Kidney tubule cell (primary cell): Measurements from ENCODE around the gene VIPR1.

Experiments used
- DNase-seq: peaks from one replicate; pipeline ENCODE4 v3.0.0-alpha.2; 2018; ENCODE audit warnings: low spot score

VIPR1 gene

GRCh38 chr3:42493798-42494151, 8.7 kb upstream of the VIPR1 start:
- no peak for DNase-seq

DNA sequence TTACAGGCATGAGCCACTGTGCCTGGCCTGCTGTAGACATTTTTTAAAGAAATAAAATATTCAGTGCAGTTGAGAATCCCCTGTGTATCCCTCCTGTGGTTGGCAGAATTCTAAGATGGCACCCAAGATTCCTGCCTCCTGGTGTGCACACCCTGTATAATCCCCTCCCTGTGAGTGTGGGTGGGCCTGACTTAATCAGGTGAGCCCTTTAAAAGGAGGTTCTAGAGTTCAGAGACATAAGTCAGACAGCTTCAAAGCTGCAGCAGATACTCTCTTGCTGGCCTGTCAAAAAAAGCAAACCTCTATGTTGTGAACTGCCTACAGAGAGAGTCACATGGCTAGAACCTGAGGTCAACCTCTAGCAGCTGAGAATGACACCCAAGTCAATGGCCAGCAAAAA, 7.0 kb upstream of the VIPR1 start:
- no peak for DNase-seq

GRCh38 chr3:42497009-42497731, 5.3 kb upstream of the VIPR1 start:
- peak; percentile 42 for DNase-seq

GRCh38 chr3:42498034-42498433, 4.4 kb upstream of the VIPR1 start:
- DNase-seq = no peak

- no peak for DNase-seq
Measured at GRCh38 chr3:42498791-42499477, 3.5 kb upstream of the VIPR1 start.

DNA sequence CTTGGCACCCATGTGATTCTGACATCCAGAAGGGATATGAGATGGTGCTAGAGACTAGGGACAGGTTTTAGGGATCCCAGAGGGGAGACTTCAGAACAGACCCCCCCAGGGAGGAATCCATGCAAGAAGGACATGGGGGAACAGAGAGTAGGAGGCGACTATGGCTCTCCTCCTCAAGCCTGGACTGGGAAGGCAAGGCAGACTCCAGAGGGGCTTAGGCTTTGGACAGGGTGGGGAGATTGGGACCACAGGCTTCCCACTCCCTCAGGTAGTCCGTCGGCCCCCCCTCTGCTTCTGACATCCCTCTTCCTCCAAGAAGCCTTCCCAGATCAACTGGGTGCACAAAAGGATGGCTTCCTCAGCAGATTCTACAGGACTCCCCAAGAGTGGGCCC, 3.0 kb upstream of the VIPR1 start:
- DNase-seq = no peak

DNA sequence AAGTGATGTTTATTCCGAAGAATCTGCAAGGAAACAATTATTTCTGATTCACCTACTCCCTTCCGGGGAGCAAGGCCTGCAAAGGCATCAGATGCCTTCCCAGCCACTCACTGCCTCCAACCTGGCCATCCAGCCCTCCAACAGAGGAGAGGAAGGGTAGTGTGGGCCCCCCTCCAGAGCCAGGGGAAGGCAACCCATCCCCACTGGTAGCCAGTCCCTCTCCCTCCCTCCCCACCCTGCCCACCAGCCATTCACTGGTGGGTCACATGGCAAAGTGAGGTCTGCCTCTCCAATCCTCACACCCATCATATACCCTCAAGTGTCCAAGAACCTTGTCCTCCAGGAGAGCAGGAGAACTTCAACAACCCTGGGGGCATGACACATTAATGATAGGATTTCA, 2.4 kb upstream of the VIPR1 start:
- no peak for DNase-seq

DNA sequence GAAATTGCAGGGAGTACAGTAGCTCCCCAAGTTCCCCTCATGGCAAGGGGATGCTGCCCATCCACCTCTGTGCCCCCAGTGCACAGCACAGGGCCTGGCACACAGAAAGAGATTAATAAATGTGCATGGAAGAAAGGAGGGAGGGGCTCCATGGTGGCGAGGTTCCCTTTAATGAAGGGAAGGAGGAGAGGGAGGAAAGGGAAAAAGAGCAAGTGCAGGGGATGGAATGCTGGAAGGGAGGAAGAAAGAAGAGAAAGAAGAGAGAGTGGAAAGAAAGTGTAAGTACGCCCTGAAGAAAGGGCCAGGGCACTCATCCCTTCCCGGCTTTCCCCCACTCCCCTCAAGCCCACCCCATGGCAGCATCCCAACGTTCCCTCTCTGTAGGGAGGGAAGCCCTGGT, 1.5 kb upstream of the VIPR1 start:
- no peak for DNase-seq

DNA sequence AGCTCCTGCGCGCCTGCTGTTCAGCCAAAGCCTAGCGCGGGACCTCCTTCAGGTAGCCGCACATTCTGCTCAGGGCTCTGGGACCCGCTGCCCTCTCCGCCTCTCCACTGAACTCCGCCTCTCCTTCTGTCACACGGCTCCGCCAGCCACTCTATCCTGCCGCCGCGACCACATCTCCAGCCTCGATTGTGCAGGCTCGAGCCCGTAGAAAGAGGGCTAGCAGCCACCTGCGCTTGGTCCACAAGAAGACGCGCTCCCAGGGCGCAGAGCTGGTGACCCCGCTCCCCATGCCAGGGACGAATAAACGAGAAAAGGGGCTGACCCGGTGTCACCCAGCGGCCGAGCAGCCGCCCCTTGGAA, 1.1 kb upstream of the VIPR1 start:
- DNase-seq = no peak

DNA sequence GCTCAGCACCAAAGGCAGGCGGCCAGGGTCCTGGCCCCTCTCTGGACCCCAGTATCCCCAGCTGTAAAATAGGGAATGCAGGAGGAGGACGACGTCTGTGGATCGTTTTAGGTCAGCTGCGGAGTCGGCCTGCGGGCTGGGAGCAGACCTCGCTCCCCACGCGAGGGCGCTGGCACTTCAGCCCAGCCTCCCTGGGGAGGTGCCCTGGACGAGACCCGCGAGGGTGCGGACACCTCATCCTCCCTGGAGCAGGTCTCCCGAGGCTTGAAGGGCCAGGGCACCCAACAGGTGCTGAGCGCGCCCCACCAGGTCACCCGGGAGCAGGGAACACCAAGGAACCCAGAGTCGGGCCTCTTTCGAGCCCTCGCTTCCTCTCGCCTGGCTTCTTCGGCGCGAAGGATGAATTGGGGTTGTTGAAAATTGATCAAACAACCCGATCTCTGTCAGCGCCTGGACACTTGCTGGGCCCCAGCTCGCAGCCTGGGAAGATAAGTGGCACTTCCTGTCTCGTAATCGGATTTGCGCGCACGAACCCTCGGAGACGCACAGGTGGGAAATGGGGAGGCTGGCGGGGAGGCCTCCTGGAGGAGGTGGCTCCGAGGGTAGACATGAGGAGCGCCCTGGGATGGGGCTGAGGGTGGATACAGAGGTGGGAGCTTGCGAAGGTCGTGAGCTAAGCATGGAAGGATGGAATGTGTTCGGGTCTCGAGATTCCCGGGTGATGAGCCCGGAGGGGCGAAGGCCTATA, 588 bp upstream of the VIPR1 start:
- DNase-seq = peak; percentile 54

GRCh38 chr3:42503251-42503924, 945 bp downstream of the VIPR1 start:
- no peak for DNase-seq

- DNase-seq = no peak
Measured at GRCh38 chr3:42503957-42504333, 1.5 kb downstream of the VIPR1 start.

- no peak for DNase-seq
Measured at GRCh38 chr3:42504334-42505127, 2.1 kb downstream of the VIPR1 start.

DNA sequence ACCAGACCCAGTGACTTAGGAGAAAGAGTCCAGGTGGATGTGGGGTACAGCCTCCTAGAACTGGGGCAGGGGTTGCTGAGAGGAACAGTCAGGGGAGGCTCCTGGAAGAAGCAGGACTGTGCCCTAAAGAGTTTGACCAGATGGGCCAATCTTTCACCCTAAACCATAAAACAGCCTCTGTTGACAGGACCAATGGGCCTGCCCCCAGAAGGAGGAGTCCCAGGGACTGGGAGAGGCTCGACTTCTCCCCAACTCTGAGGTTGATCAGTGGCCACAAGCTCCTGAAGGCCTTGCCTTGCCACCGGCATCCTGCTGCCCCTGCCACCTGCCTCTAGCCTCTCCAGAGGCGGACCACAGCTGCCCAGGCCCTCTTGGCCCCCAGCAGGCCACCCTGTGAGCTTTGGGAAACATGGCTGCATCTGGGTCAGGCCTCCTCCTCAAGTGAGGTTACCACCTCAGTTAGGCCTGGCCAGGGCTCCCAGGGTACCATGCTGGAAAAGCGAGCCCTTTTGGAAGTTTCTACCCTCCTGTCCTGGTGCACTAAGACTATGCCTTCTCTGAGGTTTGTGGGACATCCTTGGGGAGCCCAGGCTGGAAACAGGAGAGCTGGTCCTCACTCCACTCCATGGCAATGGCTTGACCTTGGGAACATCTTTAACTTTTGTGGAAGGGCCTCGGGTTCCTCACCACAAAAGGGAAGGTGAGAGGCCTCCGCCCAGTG, 2.8 kb downstream of the VIPR1 start:
- no peak for DNase-seq

DNA sequence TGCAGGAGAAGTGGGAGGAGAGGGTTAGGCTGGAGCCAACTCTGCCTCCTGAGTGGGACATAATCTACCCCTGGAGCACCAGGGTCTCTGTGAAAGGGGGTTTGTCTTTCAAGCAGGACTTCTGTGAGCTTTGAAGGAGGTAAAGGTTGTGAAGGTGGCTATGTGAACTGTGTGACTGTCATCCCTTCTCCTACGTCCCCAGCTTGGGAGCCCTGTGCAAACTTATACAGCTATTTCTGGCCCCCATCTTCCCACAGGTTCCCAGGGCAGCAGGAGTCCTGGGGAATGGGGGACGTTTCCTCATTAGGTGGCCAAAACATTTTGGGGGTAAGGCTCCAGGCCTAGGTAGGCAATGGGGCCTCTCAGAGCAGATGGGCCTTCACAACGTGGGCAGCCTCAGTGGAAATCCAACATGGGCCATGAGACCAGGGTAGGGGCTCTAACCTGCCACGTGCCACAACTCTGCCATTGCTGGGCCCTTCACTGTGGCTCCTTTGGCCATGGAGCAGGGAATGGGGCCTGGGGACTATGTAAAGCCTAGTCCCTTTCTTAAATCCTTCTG, 3.5 kb downstream of the VIPR1 start:
- DNase-seq = no peak

- peak; percentile 10 for DNase-seq
Measured at GRCh38 chr3:42507252-42507651, 4.8 kb downstream of the VIPR1 start.

- no peak for DNase-seq
Measured at GRCh38 chr3:42507761-42508335, 5.4 kb downstream of the VIPR1 start.

DNA sequence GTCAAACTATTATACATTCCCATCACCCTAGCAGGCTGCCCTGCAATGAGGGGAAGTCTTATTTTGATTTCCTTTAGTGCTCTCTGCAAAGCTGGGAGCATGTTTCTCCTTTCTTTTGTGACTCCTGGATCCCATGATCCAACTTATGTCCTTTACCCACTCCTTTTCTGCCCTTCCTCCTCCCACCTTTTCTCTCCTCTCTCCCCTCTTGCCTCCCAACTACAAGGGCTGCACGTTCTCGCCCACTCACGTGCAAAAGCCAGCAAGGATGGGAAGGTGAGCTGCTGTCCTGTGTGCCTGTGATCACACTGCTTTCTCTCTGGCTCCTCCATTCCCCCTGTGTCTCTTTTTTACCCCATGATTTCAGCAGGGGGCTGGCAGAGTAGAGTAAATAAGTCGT, 6.1 kb downstream of the VIPR1 start:
- DNase-seq = no peak

DNA sequence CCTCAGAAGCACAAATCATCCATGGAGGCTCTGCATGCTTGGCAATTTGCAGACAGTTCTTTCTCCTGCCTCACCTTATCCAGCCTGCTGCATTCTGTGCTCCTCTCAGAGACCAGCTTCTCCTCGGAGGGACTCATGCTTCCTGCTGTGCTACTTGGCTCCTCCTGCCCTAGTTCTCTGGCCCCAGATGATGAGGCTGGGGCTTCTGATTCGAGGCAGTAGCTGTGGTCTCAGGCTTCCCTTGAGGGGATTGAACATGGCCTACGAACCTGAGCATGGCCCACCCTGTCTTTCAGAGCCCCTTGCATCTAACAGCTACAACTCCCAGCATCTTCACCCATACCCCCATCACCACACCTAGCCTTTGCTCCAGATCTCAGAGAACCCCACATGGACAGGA, 6.7 kb downstream of the VIPR1 start:
- no peak for DNase-seq

DNA sequence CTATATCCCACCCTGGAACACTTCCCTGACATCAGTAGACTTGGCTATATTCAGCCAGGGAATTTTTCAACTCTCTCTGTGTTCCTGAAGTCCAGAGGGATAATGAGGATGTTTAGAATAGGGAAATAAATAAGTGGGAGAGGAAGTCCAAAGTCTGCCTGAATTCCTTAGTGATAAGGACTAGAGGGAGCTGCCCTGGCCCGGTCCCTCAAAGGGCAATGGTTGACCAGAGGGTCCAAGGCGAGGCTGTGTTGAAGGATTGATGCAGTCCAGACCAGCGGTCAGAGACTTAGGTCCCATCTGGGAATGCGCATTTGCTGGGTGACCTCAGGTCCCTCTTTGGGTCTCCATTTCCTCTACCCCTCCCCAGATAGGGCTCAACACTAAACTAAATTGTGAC, 7.9 kb downstream of the VIPR1 start:
- DNase-seq = no peak

DNA sequence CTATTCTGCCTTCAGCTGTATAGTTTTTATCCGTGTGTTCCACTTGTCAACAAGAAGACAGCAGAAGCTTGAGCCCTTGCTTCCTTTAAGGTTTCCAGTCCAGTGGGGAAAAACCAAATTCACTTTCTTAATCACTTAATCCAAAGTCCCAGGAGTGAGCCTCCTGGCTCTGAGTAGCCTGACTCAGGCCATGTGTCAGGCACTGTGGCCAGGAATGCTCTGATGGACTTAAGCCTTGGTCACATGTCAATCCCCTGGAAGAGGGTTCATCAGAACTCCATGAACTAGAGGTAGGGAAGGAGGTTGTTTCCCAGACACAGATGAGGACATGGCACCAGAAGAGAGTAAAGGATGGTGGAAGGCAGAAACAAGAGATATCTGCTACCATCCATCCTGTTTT, 8.8 kb downstream of the VIPR1 start:
- no peak for DNase-seq
